GM18507 (cell line): ENCODE results near the gene HOXB2.
"Not testable (repeated sequence)": the region's sequence is repeated elsewhere in the genome, so short reads cannot be mapped to it uniquely, and the experiment has no call there.

Source experiments
- DNase-seq: peaks from one replicate; pipeline ENCODE4 v3.0.0; 2011; ENCODE audit warnings: low read depth; ENCODE audit not compliant: insufficient read length; ENCODE audit errors: extremely low spot score
- FAIRE-seq: peaks from 2 replicates; lab custom pipeline; 2011; peaks lifted over from hg19 to GRCh38; lab: Jason Lieb, UNC

Gene HOXB2

DNA sequence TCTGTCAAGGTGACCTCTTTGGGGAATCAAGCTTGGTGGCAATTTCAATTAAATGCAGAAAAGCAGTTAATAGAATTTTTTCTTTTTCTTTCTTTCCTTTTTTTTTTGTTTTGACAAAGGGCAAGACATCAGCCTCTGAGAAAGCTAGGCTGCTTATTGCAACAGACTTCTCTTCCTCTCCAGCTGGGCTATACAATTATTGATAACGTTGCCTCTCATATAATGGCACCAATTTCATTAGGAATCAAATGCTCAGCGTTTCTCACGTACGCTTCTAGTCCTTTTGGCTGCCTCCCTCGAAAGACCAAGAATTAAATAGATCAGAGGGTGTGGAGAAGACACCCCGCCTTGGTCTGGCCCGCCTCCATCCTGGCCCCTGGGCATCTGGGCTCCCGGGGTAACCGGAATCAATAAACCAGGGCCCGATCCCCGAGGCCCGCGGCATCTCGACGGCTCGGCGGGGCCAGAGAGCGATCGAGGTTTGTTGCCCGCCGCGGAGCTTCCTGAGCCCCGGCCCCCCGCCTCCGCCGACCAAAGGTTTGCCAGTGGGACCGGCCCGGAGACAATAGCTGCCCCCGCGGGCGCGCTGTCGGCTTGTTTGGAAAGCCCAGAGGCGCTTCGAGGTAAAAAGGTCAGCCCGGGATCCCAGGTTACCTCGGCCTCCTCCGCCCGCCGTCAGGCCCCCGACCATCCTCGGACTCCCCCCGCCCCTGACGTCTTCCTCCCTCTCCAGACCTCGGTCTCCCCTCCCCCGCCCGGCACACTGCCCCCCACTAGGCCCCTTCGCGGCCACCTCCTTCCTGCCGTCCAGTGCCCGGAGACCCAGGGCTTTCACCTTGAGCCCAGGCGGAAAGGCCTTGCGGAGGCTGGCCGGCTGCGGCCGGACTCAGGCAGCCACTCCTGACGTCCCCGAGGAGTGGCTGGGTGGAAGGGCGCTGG is 18.0 kb downstream of the HOXB2 start:
- FAIRE-seq (no peak), DNase-seq (no peak)

DNA sequence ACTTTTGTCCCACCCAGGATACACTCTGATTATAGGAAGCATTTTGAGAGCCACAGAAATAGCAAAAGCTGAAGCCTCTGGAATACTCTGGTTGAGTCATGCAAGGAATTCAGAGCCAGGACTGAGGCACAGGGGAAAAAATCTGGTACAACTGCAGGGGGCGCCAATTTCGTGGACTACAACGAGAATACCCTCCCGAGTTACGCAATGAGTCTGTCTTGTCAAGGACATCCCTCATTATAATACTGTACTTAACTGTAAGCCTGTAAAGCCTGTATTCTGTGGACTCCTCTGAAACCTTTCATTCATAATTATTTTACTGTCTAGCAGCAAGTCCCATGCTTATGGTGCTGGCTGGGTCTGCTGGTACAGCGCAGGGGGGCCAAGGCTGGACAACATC is 21.9 kb downstream of the HOXB2 start:
- no peak for FAIRE-seq
- DNase-seq = no peak

DNA sequence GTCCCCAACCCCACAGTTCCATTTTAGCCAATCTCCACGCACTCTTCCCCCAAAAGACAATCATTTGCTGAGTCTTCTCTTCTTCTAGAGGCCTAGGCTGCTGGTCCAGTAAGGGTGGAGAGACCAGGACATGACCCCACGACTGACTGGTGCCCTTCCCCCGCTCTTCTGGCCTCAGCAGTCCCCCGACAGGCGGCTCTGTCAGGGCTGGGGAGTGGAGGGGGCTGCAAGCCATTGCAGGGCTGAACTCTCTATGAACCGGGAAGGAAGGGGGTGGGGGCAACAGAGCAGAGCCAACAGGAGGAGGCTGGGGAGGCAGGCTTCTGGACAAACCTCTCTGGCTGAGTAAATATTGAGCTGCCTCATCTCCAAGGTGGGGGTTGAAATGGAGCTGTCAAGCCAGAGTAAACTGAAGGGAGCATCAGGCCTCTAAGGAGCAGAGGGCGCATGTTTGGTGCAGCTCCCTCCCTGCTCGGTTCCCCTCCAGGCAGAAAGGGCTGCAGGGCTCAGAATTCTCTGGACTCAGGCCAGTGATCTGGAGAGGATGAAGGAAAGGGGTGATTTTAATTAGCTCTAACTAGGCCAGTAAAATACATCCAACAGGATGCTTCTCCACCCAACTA is 22.8 kb downstream of the HOXB2 start:
- FAIRE-seq = no peak
- no peak for DNase-seq

DNA sequence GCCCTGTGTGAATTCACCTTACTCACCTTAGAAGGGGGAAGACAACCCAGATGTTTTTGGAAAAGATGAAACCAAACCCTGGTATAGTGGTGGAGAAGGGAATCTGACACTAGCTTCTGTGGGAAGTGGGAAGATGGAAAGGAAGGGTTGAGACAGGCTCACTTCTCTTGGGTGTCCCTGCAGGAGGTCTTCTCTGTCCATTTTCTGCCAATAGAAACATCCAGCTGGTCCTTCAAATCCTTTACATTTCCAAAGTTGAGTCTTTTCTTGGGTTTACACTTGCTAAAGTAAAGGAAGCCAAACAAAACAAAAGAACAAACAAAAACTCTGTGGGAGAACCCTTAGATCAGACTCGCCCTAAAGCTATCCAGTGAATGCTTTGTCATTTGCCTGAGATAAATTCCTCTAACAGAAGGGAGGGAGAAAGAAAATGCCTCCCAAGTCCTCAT is 24.3 kb downstream of the HOXB2 start:
- FAIRE-seq (no peak), DNase-seq (no peak)

DNA sequence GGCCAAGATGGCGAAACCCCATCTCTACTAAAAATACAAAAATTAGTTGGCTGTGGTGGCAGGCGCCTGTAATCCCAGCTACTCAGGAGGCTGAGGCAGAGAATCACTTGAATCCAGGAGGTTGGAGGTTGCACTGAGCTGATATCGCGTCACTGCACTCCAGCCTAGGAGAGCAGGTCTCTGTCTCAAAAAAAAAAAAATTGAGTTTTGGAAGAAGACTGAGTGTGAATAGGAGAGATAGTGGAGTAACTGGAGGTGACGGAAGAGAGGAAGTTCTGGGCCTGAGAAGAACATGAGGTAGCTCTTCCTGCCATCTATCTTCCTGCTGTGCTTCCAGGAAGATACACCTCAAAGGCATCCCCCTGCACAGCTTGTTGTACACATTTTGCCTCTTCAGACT is 25.5 kb downstream of the HOXB2 start:
- FAIRE-seq = no peak
- no peak for DNase-seq

DNA sequence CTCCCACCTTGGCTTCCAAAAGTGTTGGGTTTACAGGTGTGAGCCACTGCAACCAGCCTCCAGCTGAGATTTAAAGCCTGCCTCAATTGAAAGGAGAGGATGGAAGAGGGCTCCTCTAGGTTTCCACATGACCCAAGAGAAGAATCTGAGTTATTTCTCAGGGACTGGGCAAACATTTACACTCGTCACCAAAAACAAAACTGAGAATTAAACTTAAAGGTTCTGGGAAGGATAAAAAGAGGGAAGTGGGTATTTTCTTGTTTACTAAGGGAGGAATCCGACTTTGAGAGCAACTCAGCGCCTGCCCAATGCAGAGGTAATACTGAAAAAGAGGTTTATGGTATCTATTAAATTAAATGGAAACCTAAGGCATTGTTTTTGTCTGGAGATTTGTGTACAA is 27.4 kb downstream of the HOXB2 start:
- FAIRE-seq (peak; percentile 33), DNase-seq (no peak)

DNA sequence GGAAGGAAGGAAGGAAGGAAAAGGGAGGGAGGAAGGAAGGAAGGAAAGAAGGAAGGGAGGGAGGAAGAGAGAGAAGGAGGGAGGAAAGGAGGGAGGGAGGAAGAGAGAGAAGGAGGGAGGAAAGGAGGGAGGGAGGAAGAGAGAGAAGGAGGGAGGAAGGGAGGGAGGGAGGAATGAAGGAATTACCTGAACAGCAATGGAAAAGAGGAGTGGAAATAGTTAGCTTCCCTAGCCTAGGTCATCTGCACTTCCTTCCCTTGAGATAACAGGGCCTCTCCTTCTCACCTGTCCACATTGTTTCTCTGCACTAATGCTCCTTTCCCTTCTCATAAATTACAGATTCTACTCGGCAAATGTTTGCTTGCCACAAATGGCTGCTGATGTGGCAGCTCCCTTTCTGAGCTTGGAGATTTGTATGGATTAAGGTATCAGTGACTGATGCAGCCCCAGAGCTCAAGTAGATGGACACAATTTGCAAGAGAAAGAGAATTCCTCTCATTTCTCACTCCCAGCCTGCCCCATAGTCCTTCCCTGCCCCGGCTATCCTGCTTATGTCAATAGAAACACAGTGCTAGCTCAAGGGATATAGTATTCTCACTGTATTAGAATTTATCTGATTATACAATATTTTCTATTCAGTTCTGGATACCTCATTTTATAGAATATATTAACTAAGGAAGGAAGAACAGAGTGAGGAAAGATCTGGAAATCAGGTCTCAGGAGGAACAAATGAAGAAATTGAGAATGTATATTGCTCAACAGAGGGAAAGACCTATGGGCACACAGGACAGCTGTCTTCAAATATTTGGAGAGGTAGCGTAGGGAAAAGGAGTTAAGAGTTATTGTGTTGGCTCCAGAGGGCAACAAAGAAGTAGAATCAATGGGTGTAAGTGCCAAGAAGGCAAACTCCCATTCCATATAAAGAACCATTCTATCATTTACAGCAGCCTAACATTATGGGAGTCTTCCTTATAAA is 28.7 kb downstream of the HOXB2 start:
- FAIRE-seq (no peak), DNase-seq (no peak)

DNA sequence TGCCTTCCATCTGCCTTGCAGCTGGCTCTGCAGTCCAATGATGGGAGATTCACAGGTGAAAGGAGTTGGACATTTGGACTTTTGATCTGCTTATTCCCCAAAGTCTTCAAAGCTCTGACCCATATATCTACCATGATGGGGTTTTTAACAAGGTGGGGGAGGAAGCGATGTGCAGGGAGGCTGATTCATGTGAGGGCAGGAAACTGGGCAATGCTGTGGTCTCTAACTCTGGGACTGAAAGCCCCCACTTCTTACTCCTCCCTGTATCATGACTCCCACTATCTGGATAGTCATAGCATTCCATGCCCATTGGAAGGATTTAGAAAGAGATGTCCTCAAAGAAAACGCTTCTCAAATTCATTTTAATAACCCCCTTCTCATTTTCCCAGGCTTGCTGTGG is 30.4 kb downstream of the HOXB2 start:
- no peak for DNase-seq

DNA sequence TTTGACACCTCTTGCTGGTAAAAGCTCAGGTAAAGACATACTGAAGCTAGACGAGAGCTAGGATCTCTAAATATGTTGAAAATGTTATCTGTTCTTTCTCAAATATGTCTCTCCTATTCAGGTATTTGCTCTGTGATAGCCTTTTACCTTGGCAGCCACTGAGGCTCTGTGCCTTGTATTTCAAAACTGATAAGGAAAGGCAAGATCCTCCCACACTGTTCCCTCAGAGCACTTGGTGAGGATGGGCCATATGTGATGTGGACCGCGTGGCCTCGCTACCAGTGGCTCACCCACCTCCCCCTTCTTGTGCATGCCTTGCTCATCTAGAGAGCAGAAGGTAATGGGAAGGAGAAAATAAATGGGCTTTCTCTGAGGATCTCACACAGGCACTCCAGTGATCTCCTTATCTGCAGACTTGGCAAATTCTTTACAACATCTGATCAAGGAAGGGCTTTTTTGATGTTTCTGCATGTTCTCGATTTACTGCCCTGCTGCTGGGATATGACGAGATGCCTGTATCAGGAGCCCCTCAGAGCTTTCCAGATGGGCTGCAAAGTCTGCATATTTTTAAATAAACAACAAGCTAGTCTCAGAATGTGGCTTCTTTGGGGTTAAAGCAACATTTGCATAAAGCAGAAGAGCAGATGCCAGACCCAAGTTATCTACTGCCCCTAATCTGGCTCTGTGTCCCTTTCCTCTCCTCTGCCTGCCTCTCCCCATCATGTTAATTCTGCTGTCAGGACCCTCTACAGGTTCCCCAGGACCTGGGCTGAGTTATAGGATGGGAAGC is 31.0 kb downstream of the HOXB2 start:
- DNase-seq = no peak
- peak; percentile 75 for FAIRE-seq

More for the DNA sequence above, 30.4 kb downstream of the HOXB2 start:
- FAIRE-seq = no peak

DNA sequence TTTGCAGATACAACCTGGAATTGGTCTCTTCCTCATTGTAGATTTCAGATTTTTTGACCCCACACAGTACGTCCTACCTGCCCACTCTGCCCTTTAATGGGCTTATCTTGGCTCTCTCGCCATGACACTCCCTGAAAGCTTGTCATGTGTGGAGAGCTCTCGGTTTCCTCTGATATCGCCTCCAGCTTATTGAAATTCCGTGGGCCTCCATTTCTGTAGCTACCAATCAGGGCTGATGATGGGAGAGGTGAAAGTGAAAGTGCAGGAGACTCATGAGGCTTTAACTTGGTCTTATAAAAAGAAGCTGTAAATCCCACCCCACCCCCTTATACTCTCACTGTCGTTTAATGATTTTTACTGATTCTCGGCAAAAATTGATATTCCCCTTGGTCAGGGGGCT is 31.8 kb downstream of the HOXB2 start:
- FAIRE-seq = no peak
- DNase-seq = no peak

DNA sequence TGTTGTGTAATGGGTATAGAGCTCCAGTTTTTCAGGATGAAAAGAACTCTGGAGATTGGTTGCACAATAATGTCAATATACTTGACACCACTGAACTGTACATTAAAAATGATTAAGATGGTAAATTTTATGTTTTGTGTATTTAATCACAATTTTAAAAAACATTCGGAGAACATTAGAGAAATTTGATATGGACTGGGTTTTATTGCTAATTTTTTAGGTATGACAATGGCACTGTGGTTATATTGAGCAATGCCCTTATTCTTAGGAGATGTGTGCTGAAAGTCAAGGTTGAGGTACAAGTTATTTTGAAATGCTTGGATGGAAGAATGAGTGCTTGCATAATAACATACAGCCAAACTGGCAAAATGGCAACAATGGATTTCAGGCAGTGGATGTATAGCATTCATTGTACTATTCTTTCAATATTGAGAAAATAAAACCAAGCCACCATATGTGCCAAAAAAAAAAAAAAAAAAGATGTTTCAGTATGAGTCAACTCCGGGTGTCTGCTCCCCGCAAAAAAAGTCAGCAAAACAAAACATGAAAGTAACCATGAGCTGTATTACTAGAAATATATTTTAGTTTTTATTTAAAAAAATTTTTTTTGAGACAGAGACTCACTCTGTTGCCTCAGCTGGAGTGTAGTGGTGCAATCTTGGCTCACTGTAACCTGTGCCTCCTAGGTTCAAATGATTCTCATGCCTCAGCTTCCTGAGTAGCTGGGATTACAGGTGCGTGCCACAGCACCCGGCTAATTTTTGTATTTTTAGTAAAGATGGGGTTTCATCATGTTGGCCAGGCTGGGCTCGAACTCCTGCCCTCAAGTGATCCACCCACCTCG is 33.9 kb downstream of the HOXB2 start:
- DNase-seq = peak; percentile 49
- FAIRE-seq = peak; percentile 77

DNA sequence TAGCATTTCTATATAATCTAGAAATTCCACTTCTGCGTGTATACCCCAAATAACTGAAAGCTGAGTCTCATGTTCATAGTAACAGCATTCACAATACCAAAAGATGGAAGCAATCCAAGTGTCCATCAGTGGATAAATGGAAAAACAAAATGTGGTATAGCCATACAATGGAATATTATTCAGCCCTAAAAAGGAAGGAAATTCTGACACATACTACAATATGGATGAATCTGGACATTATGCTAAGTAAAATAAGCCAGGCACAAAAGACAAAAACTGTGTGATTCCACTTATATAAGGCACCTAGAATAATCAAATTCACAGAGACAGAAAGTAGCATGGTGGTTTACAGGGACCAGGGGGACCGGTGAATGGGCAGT is 34.5 kb downstream of the HOXB2 start:
- DNase-seq (no peak), FAIRE-seq (no peak)

DNA sequence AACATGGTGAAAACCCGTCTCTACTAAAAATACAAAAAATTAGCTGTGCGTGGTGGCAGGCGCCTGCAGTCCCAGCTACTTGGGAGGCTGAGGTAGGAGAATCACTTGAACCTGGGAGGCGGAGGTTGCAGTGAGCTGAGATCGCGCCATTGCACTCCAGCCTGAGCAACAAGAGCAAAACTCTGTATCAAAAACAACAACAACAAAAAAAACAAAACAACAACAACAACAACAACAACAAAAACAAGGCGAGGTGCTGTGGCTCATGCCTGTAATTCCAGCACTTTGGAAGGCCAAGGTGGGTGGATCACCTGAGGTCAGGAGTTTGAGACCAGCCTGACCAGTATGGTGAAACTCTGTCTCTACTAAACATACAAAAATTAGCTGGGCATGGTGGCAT is 35.2 kb downstream of the HOXB2 start:
- DNase-seq, FAIRE-seq: not testable (repeated sequence)

DNA sequence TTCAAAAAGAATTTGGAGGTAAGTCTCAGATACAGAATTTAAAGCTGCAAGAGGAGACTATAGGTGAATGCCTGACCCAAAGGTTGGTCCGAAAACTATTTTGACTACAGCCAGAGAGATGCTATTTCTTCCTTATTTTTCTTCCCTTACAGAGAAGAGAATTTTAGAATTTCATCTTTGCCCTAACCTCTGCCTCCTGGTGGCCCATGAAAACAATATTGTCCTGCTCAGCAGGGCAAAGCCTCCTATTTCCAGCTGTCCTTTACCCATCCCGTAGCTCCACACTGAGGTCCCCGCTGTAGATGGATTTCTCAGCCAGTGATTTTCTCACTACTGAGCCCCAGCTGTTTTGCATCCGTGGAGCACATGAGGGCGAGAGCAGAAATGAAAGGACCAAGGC is 38.7 kb downstream of the HOXB2 start:
- DNase-seq (no peak), FAIRE-seq (peak; percentile 15)

DNA sequence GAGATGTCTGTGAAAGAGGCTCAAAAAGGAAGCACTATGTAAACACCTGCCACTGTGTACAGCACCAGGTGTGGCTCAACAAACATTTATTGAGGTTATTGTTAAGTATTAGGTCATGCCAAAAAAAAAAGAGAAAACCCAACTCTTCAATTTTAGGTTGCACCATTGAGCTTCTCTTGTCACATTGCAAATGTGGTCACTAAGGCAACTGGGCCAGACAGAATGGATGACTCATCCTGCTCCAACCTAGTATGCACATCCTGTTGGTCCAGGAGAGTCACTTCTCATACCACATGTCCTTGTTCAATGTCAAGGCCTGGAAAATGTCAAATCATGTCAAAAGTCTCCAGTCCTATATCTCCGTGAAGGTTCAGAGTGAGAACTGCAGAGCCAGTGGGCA is 39.1 kb downstream of the HOXB2 start:
- no peak for DNase-seq
- FAIRE-seq = peak; percentile 89

DNA sequence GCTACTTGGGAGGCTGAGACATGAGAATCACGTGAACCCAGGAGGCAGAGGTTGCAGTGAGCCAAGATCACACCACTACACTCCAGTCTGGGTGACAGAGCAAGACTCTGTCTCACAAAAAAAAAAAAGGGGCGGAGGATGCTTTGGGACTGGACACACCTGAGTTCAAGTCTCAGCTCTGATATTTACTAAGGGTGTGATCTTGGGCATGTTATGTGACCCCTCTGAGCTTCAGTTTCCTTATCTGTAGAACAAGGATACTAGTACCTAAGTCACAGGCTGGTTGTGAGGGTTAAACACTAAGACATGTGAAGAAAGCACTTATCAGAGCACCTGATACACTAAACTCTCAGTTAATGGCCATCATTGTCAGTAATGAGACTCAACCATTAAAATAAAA is 40.0 kb downstream of the HOXB2 start:
- FAIRE-seq (no peak), DNase-seq (no peak)

DNA sequence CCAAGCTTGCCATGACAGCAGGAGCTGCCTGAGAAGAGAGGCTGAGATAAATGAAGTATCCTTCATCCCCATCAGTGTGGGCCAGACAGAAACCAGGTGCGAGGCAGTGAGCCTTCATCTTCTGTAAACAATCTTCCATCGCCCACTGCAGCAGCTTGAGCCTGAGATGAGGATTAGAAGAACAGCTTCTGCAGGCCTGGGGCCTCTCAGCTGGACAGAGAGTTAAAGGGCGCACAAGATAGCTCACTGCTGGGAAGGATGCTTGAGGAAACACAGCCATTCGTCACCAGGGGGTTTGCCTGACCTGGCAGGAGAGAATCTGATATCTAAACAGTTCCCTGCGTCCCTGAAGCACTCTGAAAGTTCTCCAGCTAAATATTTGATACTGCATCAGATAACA is 41.2 kb downstream of the HOXB2 start:
- DNase-seq = no peak
- no peak for FAIRE-seq

DNA sequence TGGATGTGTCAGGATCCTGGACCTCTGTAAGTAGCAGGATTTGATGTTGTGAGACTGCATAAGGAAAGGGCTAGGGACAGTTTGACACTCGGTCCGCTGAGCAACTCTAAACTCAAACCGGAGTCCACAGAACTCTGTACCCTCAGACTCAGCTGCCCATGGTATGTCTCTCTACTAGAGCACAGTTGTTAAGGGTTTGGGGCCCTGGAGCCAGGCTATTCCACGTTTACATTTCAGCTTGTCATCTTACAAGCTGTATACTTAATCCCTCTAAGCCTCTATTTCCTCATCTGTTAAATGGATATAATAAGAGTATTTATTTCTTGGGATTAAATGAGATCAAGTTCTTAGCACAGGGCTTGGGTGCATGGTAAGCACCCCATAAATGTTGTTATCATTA is 42.0 kb downstream of the HOXB2 start:
- FAIRE-seq (no peak), DNase-seq (no peak)
